ENCODE results near the gene HPCA.

HPCA gene

DNA sequence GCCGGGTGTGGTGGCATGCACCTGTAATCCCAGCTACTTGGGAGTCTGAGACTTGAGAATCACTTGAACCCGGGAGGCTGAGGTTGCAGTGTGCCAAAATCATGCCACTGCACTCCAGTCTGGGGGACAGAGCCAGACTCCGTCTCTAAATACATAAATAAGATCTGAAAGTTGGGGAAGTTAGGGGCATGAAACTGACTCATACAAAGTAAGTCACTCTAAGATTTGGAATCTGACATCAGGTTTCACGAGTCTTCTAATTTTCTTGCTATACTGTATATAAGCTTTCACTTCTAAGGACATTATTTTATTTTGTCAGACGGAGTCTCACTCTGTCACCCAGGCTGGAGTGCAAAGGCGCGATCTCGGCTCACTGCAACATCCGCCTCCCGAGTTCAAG, 48.2 kb downstream of the HPCA start:
- DNase-seq (ENCODE audit: low read depth): no peak

- DNase-seq (ENCODE audit: low read depth): no peak
Observed at GRCh38 chr1:32937061-32937460, 50.8 kb downstream of the HPCA start.

GRCh38 chr1:32939655-32940371, 53.5 kb downstream of the HPCA start:
- no peak for DNase-seq (ENCODE audit: low read depth)

DNA sequence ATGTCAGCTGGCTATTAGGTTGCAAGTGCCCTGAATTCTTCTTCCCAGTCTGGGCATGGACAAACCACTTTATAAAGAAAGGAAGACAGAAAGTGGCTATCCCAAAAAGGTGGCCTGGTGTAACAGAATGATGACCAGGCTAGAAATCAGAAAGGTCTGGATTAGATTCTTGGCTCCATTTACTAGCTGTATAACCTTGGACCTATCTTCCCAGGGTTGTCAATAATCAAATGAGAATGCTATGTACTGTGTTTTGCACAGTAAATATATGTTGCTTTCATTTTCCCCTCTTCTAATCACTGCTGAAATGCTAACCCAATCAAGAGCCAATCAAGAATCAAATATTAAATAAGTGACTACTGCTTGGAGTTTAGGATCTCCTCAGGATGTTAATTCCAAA, 57.9 kb downstream of the HPCA start:
- no peak for DNase-seq (ENCODE audit: low read depth)
